Measurements from ENCODE around the gene BCAS4.
"Not testable (repeated sequence)": the region's sequence is repeated elsewhere in the genome, so short reads cannot be mapped to it uniquely, and the experiment has no call there.

The BCAS4 gene

DNA sequence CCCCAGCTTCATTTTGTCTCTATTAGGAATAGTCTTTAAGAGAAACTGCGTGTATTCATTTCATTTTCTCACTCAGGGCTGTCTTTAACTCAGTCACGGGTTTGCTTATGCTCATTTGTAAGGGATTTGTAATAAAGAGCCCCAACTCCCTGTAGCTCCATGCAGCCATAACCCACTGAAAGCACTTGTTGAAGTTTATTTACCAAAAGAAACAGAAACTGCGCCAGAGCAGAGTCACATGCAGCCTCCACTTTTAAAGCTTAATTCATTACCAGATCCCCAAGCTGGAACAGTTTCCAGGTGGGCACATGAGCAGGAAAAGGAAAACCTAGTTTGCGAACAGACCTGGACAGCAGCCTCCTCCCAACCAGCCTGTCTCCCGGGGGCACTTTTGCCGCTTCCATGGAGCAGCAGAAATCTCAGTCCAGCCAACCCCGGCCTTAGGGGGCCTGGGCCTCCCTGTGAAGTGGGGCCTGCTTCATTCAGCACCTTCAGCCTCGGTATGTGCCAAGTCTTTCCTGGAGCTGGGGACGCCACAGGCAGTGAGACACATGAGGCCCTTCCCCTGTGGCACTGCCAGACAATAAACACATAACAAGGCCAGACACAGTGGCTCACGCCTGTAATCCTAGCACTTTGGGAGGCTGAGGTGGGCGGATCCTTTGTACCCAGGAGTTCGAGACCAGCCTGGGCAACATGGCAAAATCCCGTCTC lies 4.5 kb downstream of the BCAS4 start:
- DNase-seq (ENCODE audit: low spot score), result no peak

GRCh38 chr20:50799890-50800550 lies 5.2 kb downstream of the BCAS4 start:
- no peak for DNase-seq (ENCODE audit: low spot score)

GRCh38 chr20:50800986-50801746 lies 6.3 kb downstream of the BCAS4 start:
- not testable (repeated sequence) for DNase-seq (ENCODE audit: low spot score)

DNA sequence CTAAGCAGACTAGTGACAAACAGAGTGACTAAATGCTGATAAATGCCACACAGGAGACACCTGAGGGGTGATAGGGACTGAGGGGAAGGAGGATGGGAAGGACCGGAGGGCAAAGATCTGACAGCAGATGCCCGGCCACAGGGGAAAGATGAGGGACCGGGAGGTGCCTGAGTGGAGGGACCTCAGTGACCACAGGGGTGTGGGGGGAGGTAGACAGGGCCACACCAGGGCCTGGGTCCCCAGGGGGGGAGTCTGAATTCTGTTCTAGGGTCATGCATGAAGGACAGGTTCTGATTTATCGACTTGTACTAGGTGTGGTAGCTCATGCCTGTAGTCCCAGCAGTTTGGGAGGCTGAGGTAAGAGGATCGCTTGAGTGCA lies 6.9 kb downstream of the BCAS4 start:
- DNase-seq (ENCODE audit: low spot score), result no peak

GRCh38 chr20:50802289-50802688 lies 7.4 kb downstream of the BCAS4 start:
- DNase-seq (ENCODE audit: low spot score), result no peak

DNA sequence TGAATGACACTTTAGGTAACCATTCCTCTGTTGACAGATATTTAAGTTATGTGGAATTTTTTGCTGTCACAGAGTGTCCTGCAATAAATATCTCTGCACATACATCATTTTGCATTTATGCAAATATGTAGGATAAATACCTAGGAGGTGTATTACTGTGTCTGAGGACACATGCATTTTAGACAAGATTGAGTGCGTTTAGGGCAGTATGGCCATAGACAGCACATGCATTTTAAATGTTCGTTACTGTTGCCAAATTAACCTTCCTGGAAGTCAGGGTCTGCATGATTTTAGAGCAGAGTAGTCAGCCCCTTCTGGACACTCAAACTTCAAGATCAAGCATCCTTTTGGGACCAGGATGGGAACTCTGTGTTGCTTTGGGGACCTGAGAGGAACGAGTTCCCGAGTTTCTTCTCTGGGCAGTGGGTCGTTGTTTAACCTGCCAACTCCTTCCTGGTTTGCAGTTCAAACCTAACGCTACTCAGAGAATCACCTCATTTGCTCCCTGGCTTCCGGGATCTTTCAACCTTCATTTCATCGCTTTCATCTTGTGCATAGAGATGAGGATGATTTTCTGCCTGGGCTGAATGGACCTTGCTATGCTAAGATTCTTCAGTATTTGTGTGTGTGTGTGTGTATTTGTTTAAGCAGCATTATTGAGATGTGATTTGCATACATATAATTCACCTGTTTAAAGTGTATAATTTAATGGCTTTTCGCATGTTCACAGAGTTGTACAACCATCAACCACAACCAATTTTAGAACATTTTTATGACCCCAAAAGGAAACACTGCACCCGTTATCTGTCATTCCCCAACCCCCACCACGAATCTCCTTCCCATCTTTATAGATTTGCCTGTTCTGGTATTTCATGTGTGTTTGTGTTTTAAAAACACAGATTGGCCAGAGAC lies 9.8 kb downstream of the BCAS4 start:
- no peak for DNase-seq (ENCODE audit: low spot score)

- DNase-seq (ENCODE audit: low spot score), result no peak
These were observed 10.5 kb downstream of the BCAS4 start for GRCh38 chr20:50805349-50805684.

DNA sequence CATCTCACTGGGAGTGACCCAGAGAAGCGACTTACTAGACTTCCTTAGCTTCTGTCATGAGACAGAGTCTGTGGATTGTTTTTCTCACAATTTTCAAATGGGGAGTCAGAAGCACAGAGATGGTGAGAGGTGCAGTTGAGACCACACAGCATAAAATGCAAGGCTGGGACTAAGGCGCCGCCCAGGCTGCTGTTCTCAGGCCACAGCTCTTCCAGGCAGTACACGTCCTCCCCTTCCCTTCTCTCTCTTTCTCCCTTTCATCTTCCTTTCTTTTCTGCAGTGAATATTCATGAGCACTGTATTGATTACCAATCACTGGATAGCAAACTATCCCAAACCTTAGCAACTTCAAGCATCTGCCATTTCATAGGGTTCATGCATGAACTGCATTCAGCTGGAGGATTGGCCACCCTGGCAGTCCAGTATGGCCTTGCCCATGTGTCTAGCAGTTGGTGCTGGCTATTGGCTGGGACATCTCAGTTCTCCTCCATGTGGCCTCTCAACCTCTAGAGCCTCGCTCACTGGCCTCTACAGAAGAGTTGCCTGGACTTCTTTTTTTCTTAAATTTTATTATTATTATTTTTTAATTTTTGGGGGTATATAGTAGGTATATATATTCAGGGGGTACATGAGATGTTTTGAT lies 11.4 kb downstream of the BCAS4 start:
- no peak for DNase-seq (ENCODE audit: low spot score)

- no peak for DNase-seq (ENCODE audit: low spot score)
These were observed 15.2 kb downstream of the BCAS4 start for GRCh38 chr20:50810063-50810462.

GRCh38 chr20:50810842-50811241 lies 16.0 kb downstream of the BCAS4 start:
- no peak for DNase-seq (ENCODE audit: low spot score)

DNA sequence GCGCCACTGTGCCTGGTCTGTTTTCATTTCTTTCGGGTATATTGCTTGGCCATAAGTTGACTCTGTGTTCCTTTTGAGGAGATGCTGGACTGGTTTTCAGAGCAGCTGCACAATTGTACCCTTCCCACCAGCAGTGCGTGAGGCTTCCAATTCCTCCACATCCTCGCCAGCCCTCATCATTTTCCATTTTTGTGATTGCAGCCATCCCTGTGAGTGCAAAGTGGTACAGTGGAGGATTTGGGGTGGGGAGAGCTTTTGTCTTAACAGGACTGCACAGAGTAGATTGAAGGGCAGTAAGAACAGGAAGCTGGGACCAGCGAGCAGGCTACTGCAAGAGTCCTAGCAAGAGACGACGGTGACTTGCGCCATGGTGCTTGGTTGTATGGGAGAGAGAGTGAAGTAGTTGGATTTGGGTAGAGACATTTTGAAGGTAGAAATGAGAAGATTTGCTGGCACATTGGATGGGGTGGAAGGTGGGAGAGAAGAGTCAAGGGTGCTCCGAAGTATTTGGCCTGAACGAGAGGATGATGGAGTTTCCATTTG lies 18.3 kb downstream of the BCAS4 start:
- no peak for DNase-seq (ENCODE audit: low spot score)

- DNase-seq (ENCODE audit: low spot score), result no peak
These were observed 18.9 kb downstream of the BCAS4 start for GRCh38 chr20:50813801-50814200.

GRCh38 chr20:50814438-50815161 lies 19.7 kb downstream of the BCAS4 start:
- DNase-seq (ENCODE audit: low spot score), result no peak

GRCh38 chr20:50815162-50815989 lies 20.5 kb downstream of the BCAS4 start:
- DNase-seq (ENCODE audit: low spot score), result no peak

GRCh38 chr20:50817776-50818172 lies 22.9 kb downstream of the BCAS4 start:
- no peak for DNase-seq (ENCODE audit: low spot score)

DNA sequence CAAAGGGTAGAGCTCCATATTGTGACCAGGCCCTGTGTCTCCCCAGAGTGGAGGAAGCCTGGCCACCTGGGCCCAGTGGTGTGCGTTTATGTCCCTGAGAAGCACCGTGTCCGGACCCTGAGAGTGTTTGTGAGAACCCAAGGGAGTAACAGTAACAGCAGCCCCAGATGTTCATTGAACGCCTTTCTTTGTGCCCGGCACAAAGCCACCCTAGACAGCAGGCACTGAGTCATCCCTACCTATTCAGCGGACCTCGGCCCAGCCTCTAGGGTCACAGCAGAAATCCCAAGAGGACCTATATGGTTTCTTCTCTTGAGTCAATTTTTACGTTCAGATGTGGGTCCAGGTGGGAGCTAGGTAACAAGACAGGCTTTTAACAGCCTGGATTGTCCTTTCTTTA lies 24.5 kb downstream of the BCAS4 start:
- DNase-seq (ENCODE audit: low spot score), result no peak

- no peak for DNase-seq (ENCODE audit: low spot score)
These were observed 25.8 kb downstream of the BCAS4 start for GRCh38 chr20:50820515-50821256.

GRCh38 chr20:50821257-50821921 lies 26.5 kb downstream of the BCAS4 start:
- DNase-seq (ENCODE audit: low spot score), result no peak

DNA sequence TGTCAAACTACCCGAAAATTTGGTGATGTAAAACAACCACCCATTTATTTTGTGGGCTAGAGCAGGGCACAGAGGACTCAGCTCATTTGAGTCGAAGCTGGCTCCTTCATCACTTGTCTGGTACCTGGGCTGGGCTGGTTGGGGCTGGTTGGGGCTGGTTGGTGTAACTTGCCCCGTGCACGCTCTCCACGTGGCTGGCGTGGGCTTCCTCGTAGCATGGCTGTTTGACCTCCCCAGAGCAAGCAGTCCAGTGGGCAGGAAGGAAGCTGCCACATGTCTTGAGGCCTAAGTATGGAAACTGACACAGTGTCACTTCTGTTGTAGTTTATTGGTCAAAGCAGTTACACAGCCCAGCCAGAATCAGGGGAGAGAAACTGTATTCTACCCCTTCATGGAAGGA lies 27.1 kb downstream of the BCAS4 start:
- no peak for DNase-seq (ENCODE audit: low spot score)
